Measurements from ENCODE around the gene BAZ1A. TPM values are rescaled to one million over a fixed set of nuclear protein-coding genes. Genes with fewer than 3 reads are reported as not detected.
A peak's percentile ranks its signal among the peaks of the same experiment; 100 is the strongest.
"Not testable (repeated sequence)": the region's sequence is repeated elsewhere in the genome, so short reads cannot be mapped to it uniquely, and the experiment has no call there.

Gene BAZ1A
- polyA plus RNA-seq, 12 donors: 14.1 to 70.6 (median 21.8) TPM; not detected in 1

DNA sequence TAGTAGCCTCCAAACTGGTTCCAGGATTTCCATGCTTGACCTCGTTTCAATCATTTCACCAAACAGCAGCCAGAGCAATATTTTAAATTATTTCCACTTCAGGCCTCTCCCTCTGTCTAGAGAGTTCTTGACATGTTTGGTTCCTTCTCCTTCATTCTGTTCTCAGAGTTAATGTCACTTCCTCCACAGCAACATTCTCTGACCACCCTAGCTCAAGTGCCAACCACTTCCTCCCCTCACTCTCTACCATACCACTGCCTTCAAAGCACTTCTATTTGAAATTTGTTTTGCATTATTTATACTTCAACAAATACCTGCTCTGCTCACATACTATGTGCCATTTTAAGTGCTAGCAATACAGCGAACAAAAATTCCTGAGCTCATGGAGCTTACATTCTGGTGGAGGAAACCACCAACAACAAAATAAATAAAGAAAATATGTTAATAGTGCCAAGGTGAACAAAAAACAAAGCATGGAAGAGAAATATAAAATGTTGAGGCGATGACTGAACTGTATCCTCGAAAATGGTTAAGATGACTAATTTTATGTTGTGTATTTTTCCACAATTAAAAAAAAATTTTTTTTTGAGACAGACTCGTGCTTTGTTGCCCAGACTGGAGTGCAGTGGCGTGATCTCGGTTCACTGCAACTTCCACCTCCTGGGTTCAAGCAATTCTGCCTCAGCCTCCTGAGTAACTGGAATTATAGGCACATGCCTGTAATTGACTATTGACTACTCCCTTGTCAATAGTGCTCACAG is 17.3 kb downstream of the BAZ1A start:
- DNase-seq: no peak

- no peak for DNase-seq
These were observed 22.1 kb downstream of the BAZ1A start for GRCh38 chr14:34853041-34853440.

DNA sequence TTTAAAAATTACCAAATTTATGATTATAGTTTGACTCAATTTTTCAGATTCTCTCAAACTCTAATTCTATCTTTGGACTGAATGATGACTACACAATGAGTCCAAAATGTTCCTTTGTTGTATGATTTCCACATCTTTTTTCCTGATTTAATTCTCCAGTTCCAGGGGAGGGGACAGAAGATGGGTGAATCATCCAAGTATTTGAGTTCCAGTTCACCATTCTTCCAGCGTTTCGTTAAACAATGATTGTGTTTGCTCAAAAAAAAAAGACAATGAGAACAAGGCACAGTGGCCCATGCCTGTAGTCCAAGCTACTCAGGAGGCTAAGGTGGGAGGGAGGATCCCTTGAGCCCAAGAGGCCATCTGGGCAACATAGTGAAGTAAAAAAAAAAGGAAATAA is 23.8 kb downstream of the BAZ1A start:
- DNase-seq: no peak

DNA sequence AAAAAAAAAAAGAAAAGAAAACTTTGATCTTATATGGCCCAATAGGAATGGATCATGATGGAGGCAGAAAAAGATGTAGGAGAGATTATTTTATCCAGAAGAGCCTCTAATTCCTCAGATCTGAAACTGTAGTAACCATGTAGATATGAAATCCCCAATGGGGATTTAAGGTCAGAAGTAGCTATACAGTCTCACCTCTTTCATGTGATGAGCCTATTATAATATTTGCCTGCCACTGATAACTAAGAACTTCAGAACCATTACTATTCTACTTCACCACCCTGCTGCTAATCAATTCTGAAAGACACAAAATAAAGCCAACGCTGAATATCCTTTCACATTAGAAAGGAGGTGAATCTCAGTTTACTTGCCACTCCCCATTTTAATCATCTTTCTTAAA is 29.3 kb downstream of the BAZ1A start:
- no peak for DNase-seq

DNA sequence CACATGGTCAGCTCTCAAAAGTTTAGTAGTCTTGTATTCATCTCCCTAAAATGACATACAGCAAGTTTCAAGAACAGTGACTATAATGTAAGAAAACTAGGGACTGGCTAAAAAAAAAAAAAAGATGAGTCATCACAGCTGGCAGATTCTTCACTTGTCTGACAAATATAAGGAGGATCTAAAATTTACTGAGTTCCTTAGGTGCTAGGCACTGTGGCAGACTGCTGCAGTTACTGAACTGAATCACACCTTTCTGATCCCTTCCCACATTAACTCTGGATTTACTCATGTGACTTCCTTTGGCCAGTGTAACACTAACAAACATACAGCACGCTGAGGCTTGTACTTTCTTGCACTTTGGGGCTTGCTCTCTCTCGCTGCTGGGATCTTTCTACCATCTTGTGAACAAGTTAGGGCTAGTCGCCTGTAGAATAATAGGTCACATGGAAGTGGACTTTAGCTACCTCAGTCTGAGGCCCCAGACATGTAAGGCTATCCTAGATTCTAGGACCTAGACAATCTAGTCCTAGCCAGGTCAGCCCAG is 32.1 kb downstream of the BAZ1A start:
- DNase-seq: peak; percentile 12

- DNase-seq: no peak
These were observed 37.3 kb downstream of the BAZ1A start for GRCh38 chr14:34837801-34838322.

- DNase-seq: no peak
These were observed 39.8 kb downstream of the BAZ1A start for GRCh38 chr14:34835312-34835711.

DNA sequence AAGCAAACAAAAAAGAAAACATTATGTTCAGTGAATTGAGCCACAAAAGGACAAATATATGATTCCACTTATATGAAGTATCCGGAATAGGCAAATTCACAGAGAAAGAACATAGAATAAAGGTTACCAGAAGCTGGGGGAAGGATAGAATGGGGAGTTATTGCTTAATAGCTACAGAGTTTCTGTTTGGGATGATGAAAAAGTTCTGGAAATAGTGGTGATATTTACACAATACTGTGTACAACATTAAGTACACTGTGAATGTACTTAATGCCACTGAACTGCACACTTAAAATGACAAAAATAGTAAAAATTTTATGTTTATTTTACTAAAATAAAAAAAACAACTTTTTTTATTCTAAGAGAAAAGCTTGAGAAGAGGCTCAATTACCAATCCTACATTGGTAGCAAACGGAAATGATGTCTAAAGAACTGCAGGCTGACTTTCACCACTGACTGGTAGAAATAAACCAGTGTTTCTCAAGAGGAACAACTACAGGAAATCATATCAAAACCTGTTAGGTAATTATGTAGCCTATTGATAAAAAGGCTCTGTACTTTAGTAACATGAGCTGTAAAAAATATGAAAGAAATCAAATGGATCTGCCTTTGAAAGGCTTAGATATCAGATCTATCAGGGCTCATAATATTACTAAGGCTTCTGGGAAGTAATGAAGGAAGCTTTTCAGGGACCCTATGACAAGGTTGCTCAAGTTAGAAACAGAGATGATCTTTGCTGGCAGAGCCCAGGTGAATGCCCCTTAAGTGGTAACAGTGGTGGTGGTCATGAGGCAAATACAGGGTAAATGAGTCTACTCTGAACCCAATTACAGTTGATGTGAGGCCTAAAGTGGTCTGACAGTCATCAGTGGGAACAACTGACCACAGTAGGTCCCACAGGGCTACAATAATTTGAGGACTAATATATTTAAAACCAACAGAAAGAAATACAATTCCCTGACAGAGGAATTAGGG is 41.3 kb downstream of the BAZ1A start:
- DNase-seq: no peak

GRCh38 chr14:34826661-34827060 is 48.5 kb downstream of the BAZ1A start:
- DNase-seq: no peak

DNA sequence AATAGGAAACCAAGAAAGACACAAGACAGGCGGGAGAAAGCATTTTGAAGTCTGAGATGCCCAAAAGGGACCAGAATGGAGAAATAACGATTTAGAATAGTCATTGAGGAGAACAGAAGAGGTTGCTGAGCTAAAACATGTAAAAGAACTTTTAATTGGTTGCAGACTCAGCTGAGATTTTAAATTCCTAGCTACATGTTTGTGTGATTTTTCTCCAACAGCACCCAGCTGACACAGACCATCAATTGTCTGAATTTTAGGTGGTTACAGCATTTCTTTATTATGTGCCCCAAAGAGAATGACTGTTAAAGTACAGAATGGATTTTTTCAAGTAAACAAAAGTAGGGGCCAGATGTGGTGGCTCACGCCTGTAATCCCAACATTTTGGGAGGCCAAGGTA is 50.3 kb downstream of the BAZ1A start:
- DNase-seq: no peak

- DNase-seq: no peak
These were observed 50.9 kb downstream of the BAZ1A start for GRCh38 chr14:34824256-34824655.

DNA sequence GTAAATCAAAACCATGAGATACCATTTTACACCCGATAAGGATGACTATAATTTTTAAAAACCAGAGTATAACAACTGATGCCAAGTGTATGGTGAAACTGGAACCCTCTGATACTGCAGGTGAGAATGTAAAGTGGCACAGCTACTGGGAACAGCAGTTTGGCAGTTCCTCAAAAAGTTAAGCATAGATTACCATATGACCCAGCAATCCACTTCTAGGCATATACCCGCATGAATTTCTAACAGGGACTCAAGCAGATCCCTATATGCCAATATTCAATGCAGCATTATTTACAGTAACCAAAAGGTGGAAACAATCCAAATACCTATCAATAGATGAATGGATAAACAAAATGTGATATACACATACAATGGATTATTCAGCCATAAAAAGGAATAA is 57.4 kb downstream of the BAZ1A start:
- DNase-seq: no peak

DNA sequence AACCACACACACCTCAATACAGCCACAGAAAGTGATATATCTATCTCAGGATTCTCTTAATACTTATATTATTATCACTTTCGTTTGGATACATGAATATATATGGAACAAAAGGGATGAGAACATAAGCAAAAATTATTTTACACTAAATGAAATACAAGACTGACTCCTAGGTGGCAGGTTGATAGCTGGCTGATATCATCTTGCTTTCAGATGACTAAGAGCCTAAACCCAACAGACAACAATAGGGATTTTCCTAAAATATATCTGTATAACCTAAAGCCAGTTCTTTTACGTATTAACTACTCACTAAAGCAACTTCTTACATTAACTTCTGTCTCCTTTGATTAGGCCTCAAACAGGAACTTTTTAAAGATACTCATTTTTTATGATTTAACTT is 65.1 kb downstream of the BAZ1A start:
- no peak for DNase-seq

GRCh38 chr14:34806257-34806656 is 68.9 kb downstream of the BAZ1A start:
- DNase-seq: no peak

GRCh38 chr14:34804933-34805332 is 70.2 kb downstream of the BAZ1A start:
- no peak for DNase-seq

DNA sequence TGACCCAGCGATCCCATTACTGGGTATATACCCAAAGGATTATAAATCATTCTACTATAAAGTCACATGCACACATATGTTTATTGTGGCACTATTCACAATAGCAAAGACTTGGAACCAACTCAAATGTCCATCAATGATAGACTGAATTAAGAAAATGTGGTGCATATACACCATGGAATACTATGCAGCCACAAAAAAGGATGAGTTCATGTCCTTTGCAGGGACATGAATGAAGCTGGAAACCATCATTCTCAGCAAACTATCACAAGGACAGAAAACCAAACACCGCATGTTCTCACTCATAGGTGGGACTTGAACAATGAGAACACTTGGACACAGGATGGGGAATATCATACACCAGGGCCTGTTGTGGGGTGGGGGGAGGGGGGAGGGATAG is 76.3 kb downstream of the BAZ1A start:
- not testable (repeated sequence) for DNase-seq

- no peak for DNase-seq
These were observed 77.2 kb downstream of the BAZ1A start for GRCh38 chr14:34797747-34798583.

GRCh38 chr14:34796902-34797301 is 78.3 kb downstream of the BAZ1A start:
- no peak for DNase-seq

DNA sequence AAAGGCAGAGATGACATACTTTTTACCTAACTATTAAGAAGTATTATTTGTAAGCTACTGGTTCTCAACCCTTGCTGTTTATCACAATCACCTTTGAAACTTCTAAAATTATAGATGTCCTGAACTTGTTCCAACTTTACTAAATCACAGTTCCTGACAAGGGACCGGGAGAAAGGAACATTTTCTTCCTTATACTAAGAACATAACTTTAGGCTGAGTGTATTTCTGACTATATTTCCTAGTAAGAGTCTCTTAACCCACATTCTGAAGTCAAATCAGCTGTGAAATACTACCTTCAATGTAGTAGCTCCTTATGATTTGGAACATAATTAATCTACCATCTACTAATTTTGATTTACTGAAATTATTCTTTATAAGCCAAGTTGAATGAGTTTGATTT is 80.2 kb downstream of the BAZ1A start:
- no peak for DNase-seq

DNA sequence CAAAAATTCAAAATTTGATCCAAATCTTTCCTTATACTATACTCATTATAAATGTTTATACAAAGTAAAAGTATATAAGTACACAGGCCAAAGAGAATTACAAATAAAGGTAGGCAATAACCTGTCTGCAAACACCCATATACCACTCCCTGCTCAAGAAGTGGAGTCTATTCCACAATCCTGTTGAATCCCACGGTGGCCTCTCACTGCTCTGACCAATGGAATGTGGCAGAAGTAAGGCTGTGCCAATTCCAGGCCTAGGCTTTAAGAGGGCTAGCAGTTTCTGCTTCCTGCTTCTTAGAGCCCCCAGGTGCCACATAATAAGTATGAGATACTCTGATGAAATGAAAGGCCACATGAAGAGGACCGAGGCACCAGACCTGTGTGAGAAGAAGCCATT is 80.9 kb downstream of the BAZ1A start:
- DNase-seq: no peak

- no peak for DNase-seq
These were observed 82.6 kb downstream of the BAZ1A start for GRCh38 chr14:34792598-34792997.
